HG03196 (cell line): ENCODE measurements around the gene NFXL1.

Source experiments
- ATAC-seq: cut with Tn5 transposase; IDR thresholded peaks from one replicate; pipeline ENCODE4 v1.9.1; 2021; ENCODE audit not compliant: unreplicated experiment

NFXL1 gene

DNA sequence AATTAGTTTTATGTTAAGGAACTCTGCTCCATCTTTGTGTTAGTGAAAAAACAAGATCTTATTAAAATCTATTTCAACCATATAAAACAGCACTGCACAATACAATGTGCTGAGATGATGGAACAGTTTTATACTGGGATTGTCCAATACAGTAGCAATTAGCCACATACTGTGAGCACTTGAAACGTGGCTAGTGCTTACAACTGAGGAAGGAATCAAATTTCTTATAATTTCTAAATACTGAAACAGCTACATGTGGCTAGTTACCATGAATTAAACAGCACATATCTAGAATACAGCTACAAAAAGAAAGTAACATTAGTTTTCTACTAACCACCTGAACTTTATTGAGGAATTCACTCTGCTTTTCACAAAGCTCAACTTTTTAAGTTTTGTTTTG, 14.7 kb downstream of the NFXL1 start:
- ATAC-seq, result no peak

DNA sequence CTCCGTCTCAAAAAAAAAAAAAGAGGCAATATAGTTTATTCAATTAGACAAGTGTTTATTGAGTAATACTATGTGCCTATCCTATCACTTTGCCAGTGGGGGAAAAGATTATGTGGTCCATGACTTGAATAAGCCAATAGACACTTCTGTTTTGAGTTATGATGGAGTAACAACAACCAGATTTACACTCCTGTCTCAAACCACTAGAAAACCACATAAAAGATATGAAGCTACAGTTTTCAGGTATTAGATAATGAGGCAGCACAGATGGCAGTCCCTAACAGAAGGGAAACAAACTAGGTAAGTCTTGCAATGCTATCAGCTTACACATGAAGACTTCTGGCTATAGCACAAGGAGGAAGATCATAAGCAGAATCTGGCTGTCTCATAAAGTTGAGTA, 22.5 kb downstream of the NFXL1 start:
- no peak for ATAC-seq

DNA sequence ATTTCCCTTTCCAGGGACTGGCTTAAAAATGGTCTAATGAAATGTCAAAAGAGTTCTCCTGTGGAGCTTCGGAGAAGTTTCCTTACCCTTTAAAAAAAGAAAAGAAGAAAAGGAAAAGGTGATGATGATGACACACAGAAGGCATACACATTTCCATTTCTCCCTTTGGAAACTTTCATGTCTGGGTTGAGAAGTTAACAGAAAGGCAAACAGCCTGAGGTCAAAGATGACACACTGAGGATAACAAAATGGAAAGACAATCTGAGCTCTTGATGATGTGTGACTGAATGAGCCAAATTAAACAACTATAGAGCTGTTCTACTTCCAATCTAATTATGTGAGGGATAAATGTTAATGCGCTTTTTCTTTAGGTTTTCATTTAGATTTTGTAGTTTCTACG, 32.2 kb downstream of the NFXL1 start:
- ATAC-seq, result no peak

DNA sequence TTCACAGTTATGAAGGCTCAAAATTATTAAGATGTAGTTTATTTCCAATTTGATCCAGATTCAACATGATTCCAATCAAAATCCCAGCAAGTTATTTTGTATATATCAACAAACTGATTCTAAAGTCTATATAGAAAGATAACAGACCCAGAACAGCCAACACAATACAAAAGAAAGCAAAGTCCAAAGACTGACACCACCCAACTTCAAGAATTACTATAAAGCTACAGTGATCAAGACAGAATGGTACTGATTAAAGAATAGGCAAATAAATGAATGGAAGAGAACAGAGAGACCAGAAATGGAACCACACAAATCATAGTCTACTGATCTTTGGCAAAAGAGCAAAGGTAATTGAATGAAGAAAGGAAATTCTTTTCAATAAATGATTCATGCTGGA, 34.9 kb downstream of the NFXL1 start:
- no peak for ATAC-seq

DNA sequence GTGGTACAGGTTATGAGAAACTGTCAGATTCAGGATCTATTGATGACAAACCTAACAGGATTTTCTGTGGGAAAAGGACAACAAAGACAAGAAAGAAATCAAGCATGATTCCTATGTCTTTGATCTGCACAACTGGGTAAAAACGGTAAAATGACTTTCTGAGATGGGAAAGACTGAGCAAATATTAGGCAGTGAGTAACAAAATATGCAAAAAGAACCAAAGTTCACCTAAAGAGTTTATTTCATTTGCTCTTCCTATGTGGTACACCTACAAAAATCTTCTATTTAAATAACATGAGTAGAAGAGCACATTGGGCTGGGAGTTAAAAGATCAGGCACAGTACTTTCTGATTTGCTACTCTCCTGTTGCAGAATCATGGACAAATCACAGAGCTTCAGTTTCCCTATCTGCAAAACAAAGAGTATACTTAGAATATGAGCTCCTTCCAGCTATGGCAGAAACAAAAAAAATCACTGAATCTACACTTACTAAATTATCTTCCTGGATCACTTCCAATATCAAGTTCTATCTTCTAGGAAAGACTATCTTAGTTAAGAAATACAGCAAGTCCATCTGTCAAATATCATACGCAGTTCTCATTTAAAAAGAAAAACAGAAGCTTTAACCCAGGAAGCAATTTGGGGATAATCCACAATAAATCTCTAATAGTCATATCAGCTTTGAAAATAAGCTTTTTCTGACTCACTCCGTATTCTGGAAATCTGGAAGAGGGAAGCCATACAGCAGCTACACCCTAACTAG, 37.4 kb downstream of the NFXL1 start:
- no peak for ATAC-seq

DNA sequence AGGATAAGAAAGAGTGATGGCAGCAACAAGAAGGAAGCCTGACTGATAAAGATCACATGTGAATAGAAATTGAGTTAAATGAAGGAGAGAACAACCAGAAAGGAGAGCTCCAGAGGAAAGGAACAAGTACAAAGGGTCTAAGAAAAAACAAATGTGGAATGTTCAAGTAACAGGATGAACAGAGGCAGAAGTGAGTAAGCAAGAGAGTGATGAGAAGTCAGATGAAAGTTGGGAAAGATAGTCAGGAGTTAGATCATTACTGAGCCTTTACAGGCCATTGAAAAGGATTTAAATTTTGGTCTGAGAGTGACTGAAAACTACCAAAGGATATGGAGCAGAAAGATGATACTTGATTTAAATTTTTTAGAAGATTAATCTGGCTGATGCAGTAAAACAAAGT, 38.1 kb downstream of the NFXL1 start:
- no peak for ATAC-seq

DNA sequence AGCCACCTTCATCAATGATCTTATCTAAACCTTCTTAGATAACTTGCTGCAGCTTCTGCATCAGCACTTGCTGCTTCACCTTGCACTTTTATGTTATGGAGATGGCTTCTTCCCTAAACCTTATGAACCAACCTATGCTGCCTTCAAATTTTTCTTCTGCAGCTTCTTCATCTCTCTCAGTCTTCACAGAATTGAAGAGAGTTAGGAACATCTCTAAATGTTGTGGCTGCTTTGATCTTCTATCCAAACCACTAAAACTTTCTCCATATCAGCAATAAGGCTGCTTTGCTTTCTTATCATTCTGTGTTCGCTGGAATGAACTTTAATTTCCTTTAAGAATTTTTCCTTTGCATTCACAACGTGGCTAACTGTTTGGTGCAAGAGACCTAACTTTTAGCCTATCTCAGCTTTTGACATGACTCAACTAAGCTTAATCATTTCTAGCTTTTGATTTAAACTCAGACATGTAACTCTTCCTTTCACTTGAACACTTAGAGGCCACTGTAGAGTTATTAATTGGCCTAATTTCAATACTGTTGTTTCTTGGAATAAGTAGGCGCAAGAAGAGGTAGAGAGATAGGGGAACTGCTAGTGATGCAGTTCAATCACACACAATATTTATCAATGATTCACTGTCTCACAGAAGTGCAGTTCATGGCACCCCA, 40.4 kb downstream of the NFXL1 start:
- ATAC-seq, result no peak

DNA sequence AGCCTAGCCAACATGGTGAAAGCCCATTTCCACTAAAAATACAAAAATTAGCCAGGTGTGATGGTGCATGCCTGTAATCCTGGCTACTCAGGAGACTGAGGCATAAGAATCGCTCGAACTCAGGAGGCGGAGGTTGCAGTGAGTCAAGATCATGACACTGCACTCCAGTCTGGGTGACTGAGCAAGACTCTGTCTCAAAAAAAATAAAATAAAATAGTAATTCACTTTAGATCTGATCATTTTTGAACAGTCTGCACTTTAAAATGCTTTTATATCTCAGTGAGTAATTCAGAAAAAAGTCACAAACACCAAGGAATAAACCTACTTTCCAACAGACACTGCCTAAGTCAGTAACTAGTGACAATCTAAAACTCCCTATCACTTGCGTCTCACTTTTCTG, 50.9 kb downstream of the NFXL1 start:
- ATAC-seq, result no peak

DNA sequence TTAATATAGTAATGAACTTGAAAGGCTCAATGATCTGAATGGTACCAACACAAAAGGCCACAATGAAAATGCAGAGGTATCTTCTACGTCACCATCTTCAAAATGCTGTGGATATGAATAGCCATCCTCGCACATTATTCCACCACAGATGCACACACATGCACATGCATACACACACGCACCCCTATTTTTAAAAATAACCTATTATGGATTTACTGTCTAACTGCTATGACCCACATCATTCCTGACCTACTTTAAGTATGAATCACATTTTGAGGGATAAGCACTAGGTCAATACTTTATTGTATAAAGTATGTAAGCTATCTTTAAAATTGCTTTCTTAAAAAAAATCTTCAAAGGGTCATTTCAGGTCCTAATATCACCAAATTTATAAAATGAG, 52.1 kb downstream of the NFXL1 start:
- ATAC-seq, result no peak

DNA sequence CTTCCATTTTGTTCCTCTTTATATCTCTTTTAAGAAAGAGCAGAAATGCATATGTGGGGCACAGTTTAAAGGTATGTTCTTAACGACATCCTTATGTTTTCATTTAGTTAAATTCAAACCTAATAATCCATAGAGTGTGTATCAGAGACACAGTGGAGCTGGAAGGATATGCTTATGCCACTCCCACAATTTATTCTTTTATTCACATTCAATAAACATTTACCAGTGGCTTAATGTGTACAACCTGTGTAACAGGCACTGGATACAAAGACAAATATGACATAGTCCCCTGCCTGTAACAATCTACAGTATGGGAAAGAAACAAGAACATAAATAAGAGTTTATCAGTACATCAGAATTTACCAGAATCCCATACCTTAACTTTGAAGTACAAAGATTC, 54.1 kb downstream of the NFXL1 start:
- no peak for ATAC-seq

DNA sequence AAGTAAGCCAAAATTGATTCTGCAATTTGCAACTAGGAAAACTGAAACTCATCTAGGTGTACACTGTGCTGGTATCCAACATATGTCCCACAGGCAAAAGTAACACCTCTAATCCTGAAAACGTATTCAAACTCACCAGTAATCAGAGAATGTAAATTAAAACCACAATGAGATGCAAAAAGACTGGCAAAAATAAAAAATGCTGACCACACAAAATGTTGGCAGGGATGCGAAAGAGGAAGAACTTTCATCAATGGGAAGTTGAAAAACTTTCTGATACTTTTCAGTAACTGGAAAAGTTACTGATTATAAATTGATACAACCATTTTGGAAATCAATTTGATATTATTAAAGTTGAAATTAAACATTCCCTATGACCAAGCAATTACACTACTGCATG, 56.4 kb downstream of the NFXL1 start:
- no peak for ATAC-seq

DNA sequence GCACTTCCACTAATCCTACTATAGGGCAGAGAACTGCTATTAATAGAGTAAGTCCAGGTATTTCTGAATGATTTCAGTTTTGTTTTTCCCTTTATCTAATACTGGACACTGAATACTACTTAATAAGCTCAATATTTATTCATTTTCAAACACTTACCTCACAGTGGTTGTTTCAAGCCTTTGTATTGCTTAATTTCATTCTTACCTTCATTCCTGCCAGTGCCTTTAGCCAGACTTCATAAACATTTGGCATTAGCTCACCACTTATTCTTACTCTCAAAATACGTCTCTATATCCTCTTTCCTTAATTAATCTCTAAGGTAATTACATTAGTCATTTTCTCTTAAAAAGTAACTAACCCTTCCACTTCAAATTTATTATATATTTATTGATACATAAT, 57.7 kb downstream of the NFXL1 start:
- ATAC-seq, result no peak

DNA sequence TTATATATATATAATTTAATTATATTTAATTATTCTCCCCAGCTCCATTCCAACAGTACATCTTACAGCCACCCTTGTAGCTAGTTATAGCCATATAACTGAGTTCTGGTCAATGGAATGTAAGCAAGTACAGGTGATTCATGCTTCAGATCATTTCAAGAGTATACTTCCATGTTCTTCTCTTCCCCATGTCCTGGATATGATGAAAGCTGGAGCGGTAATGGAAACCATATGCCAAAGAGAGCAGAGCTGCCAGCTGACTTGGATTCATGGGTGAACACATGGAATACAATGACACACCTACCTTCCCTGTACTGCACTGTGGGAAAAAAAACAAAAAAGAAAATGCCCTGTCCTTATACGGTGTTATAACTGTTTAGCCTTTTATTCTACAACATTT, 59.0 kb downstream of the NFXL1 start:
- no peak for ATAC-seq

DNA sequence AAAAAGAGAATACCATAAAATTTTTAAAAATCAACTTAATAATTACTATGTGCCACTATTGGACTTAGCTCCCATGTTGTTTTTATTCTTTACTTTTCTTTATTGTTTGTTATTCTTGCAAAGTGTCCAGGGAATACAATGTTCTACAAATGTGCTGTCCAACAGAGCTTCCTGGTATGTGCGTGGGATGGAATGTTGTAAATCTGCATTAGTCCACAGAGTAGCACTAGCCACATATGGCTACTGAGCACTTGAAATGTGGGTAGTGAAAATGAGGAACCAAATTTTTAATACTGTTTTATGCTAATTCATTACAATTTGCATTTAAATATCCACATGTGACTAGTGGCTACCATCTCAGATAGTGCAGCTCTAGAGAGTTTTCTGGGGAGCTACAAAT, 62.2 kb downstream of the NFXL1 start:
- ATAC-seq, result no peak

DNA sequence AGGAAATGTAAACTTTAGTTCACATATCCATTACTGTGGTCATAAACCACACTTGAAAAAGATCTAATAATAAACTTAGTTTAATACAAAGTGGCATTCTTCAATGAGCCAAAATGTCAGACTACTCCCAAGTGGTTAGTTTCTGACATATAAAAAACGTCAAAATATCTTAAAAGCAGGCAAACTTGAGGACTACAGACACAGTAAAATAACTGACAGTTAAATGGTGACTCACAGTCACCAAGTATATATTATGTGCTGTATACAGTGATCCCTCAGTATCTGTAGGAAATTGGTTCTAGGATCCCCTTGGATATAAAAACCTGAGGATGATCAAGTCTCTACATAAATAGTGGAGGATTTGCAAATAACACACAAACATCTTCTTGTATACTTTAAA, 64.9 kb downstream of the NFXL1 start:
- ATAC-seq, result no peak

DNA sequence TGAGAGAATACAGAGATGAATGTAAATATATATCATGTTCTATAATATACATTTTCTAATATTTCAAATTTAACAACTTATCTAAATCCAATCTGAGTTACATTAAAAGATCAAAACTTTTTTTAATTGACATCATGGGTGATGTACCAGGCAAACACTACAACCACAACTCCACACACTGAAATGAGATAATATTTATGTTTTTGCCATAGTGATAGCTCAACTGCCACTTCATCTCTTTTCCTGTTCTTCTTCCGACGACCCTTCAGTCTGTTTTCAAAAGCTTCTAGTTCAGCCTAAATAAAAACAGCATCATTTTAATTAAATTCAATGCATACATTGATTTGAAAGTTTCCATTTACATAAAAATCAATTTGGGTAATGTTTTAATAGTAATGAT, 66.3 kb downstream of the NFXL1 start:
- ATAC-seq, result no peak

DNA sequence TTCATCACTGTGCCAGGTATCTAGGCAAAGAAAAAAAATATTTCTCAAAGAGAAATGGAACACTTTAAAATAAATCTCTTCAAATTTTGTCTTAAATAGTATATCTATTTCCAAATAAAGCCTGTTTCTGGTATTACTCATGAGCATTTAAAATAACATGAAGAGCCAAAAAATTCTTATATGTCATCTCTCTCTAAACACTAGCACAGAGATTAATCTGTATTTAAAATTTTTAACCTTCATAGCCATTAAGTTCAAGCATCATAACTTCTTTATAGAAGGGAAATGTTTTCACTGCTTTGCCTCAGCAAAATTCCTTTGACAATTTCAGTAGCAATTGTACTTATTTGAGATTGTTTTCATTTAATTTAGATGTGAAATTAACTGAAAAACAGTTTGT, 71.4 kb downstream of the NFXL1 start:
- ATAC-seq, result no peak

DNA sequence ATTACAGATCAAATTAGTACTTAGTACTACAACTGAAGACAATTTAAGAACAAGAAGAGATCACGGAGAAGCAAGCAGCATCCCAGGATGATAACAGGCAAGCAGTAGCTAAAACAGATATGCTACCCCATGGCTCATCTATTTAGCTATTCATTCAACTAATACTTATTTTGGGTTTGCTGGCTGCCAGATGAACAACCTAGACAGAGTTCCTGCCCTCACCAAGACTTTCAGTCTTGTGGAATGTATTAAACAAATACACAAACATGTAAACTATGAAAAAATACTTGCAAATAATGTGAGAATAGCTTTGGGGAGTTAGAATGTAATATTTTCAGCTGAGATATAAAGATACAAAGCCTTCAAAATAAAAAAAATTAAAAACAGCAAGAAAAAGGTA, 74.1 kb downstream of the NFXL1 start:
- no peak for ATAC-seq

DNA sequence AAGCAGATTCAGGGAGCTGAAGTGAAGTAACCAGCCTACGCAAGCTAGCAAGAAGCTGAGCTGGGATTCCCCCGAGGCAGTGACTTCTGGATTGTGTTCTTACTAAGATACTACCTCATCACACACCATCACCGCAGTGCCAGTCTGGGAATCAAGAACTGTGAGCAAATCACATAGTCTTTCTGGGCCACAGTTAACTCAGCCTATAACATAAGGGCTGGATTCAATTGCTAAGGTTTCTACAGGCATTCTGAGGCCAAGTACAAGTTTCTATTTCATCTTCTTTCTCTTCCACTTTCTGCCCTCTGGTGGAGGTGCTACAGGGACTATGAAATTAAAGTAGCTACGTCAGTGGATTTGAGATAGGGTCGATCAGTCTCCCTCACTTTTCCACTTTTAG, 75.1 kb downstream of the NFXL1 start:
- ATAC-seq, result peak; percentile 60

DNA sequence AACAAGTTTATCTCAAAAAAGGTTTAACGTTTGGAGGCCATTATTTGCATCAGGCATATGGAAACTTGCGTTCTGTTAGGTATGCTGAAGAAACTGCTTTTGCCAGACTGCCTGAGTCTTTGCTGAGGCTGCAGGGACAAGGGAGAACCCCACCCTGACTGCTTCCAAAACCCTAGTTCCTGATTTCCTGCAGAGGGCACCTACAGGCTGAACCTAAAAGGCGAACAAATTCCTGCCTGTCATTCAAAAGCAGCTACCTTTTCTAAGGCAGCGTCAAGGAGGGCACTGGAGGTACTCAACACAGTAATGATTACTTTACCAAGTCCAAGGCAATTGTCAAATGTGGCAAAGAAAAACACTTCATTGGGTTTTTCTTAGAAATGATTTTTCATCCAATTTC, 75.9 kb downstream of the NFXL1 start:
- no peak for ATAC-seq

DNA sequence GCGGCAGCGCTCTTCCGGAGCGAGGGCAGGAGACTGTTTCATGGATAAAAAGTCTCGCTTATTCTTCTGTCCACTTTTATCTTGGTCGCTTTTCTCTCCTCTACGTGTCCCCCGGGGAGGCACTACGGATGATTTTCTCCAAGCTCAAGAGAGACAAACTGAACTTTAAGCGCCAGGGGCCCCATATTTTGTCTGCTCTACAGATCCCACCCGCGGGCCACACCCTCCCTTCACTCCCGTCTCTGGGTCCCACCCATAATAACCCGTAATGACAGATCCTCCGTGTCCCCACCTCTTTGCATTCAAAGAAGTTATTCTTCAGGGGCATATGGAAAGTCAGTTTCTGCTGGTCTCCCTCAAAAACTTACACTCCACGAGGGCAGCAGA, 76.5 kb downstream of the NFXL1 start, which contains the start of gene CORIN:
Gene CORIN (minus strand): TSS at position 160 of the 387 bp plus-strand sequence. CDS start 118 bp downstream, at position 42.
- ATAC-seq, result no peak

DNA sequence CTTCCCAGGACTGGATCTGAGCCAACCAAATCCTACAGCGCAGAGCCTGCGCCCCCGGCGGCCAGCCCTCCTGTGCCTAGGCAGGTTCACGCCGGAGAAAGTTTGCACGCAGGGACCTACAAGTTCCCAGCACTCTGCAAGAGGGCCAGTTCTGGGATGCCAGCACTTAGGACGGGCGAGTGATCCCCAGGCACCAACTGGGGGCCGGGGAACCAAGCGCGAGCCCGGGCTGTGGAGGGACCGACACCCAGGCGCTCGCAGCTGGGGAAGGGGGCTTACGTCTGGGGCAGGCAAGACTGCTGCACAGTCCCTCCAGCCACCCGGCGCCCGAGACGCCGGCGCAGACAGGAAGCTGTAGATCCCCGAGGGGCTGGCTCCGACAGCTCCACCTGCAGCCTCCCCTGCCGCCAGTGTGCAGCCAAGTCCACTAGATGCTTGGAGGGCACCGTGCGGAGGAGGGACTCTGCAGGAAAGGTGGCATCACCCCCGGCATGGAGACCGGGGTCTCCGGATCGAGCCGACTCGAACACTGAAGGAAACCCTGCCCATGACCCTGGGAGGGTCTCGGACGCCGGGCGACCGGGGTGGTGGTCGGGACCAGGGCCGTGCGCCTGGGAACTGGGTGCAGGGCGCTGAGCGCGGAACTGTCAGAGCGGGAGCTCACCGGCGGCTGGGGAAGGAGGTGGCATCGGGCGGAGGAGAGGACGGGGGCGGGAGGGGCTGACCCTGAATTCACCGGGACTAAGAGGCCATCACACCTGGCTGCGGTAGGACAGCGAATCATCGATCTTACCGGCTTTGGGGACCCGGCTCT, 77.1 kb downstream of the NFXL1 start:
- ATAC-seq, result peak; percentile 57
